Caki2 (cell line): ENCODE measurements around the gene TOP3B. TPM values are rescaled to one million over a fixed set of nuclear protein-coding genes. Genes with fewer than 3 reads are reported as not detected.

ENCODE experiments used
- DNase-seq: peaks from one replicate; pipeline ENCODE4 v3.0.0-alpha.2; 2015; ENCODE audit warnings: low read depth
- in situ Hi-C: cut with HindIII; loops from 2 replicates; pipeline ENCODE4 v1.10.0; 2016; ENCODE audit warnings: low sequenced_read_pairs, low pct_unique_long_range_greater_than_20kb, mixed read lengths
- total RNA-seq: library from RNA; depleted of rRNA; stranded (reverse); fragments of >200 nt; shearing (Covaris generic); gene quantifications from 2 replicates; pipeline ENCODE4 v1.2.3, GENCODE V29; 2014; ENCODE audit warnings: low replicate concordance

The TOP3B gene
- total RNA-seq, 1 experiment from 2014 or later: 24.5 TPM

DNA sequence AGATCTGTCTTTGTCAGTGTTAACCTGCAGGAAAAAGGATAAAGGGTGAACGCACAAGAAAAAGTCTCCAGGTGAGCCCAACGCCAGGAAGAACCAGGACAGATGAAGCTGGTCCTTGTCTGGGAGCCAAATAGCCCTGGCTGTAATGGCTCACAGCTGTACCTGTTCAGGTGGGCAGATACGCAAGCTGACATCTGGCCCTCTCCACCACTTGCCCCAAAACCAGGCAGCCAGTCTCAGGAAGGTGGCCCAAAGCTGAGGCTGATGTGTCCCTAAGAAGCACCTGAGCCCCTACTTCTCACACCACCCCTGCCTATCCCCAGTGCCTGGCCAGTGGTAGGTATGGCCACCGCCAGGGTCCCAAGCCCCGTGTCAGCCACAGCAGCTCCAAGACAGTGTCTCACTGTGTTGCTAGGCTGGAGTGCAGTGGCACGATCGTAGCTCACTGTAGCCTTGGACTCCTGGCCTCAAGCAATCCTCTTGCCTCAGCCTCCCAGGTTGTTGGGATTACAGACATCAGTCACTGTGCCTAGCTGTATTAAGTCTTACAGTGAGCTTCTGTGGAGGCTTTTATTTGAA is 14.8 kb downstream of the TOP3B start:
- in situ Hi-C loops: no loop called here

DNA sequence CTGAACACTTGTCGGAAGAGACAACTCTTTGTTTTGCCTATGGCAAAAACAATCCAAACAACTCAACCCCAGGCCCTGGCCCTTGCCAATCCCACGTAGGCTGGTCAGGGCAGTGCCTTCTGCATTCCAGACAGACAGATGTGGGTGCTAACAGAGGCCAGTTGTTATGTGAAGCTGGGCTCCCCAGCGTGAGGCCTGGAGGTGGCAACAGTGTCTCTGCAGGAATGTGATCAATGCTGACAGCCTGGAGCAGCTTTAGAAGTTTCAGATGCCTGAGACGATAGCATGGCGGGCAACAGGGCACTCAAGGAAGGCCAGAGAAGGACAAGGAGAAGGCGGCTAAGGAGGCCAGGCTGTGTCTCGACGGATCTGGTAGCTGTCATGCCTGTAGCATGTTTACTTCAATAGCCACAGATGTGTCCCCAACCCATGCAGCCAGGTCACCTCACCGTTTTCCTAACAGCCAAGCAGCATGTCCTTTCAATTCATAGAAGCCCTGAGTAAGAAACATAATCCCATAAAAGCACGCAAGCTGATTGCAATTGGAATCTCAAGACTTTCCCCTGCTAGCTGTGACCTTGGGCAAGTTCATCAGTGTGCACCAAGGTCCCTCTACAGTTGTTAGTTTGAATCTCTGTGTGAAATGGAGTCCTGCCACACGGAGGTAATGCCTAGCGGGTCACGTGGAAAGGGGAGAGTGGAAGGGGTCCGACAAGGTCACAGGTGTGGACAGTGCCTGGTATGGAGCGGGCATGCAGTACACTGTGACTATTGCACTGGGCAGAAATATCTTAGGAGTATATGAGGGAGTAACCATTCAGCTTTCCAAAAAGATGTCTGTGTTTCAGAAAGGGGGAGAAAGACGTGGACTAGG is 15.7 kb downstream of the TOP3B start:
- DNase-seq: no peak

More for the DNA sequence above, 14.8 kb downstream of the TOP3B start:
- DNase-seq: no peak

DNA sequence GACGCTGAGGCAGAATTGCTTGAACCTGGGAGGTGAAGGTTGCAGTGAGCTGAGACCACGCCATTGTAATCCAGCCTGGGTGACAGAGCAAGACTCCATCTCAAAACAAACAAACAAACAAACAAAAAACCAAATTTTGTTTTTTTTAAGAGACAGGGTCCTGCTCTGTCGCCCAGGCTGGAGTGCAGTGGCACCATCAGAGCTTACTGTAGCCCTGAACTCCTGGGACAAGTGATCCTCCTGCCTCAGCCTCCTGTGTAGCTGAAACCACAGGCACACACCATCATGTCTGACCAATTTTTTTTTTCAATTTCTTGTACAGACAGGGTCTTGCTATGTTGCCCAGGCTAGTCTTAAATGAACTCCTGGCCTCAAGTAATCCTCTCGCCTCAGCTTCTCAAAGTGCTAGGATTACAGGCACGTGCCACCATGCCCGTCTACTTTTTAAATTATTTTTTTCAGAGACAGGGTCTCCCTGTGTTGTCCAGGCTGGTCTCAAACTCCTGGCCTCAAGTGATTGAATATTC is 16.8 kb downstream of the TOP3B start:
- no peak for DNase-seq
- in situ Hi-C loops: no loop called here

More for the DNA sequence above, 15.7 kb downstream of the TOP3B start:
- in situ Hi-C loops: no loop called here

DNA sequence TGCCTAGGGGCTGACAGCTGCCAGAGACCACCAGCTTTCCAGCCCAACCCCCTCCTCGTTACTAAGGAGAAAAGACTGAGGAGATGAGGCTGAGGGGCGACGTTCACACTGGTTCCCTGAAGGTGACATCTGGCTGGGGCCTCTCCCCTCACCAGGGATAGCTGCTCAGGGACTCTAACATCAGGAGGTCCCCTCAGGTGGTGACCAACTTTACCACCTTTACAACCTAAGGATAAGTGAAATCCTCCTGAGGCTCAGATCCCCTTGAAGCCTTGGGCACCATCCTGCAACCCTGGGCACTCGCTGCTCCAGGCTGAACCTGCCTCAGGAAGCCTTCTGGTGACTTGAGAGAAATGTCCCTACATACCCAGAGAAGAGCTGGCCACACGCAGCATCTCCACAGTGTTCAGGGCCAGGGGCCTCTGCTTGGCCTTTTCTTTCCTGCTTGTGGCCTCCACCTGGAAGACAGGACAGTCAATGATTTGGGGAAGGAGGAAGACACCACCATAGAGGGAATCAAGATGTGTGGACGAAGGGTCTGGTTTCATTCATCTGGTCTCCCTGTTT is 17.6 kb downstream of the TOP3B start:
- in situ Hi-C loops: no loop called here
- no peak for DNase-seq

DNA sequence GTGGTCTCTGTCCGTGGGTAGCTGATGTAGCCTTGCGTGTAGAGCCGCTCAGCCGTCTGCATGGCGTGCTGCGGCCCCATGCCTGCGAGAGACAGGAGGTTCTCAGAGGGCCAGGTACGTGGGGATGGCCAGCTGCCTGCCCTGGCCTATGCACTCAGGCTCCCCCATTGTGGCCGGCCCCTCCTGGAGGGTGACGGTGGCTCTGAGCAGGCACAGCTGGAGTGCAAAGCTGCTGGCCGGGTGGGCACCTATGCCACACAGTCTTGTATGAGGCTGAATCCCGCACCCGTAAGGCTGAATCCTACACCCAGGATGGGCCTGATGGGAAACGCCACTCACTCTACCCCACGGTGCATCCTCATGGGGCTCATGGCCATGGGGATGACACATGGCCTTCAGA is 18.4 kb downstream of the TOP3B start:
- in situ Hi-C loops: no loop called here

DNA sequence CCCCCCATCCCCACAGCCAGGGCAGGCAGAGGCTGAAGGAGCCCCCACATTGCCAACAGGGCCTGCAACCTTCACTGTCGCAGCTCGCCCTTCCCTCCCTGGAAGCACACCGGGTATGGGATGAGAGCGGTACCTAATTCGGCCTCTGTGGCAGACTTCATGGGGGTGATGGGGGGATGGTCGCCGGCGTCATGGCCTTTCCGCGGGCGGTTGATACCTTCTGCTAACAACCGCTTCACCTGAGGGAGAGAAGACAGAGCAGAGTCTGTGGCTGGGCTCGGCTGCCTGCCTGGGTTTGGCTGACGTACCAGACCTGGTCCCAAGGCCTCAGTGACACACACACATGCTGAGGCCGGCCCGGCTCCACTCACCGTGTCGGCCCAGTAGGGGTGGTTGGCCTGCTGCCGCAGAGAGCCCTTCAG is 18.8 kb downstream of the TOP3B start:
- in situ Hi-C loops: no loop called here
- DNase-seq: no peak

More for the DNA sequence above, 18.4 kb downstream of the TOP3B start:
- no peak for DNase-seq

DNA sequence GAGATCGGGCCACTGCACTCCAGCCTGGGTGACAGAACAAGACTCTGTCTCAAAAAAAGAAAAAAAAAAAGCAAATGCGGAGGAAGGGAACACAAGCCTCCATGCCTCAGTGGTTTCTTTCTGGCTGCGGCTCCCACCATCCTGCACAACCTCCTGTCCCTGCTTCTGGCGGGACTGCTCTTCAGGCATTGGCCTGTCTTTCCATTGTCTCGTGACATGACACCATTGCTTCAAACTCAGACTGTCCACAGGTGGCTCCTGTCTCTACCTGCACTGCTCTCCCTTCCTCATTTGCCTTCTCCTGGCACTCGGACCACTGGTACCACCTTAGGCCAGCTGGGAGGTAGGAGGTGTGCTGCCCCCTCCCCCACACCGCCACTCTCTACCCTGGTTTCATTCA is 19.3 kb downstream of the TOP3B start:
- in situ Hi-C loops: no loop called here
- no peak for DNase-seq

DNA sequence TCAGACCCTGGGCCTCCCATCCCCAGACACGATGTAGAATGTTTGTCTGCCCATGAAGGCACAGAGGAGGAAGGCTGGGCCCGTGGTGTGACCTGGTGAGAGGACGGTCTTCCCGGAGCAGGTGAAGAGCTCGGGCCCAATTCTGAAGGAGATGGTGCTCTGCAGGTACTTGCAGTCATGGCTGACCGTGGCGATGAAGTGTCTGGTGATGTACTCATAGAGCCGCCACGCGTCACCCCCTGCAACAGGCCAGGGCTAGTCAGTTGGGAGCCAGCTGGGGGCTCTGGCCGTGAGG is 20.0 kb downstream of the TOP3B start:
- DNase-seq: no peak
- in situ Hi-C loops: no loop called here

DNA sequence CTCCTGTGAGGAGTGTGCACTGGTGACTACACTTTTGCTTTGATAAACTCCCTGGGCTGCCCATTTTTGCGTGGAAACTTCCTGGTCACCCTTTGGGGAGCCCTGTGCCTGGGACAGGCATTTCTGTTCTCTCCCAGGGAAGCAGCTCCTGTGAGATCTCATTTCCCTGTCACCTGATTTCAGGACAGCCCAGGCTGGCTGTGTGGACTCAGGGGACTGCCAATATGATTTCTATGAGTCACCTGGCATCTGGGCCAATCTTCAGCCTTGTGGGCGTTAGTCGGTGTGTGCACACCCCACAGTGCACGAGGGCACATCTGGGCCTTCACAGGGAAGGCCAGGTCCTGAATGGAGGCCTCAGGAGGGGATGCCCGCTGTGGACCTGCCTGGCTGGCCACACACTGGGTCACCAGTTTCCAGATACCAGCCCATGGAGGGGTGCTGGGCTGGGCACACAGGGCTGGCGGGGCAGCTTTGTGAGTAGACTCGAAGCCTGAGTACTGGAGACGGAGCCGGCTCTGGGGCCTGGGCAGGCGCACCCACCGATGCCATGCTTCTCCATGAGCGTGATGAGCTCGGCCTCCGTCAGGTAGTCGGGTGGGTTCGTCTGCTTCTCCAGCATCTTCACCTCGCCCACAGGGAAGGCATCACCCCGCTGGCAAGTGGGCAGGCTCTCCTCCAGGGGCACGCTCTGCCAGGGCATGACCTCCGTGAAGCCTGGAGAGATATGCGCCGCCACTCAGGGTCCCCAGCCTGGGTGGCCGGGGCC is 20.5 kb downstream of the TOP3B start:
- DNase-seq: peak; percentile 80
- in situ Hi-C loops: no loop called here

DNA sequence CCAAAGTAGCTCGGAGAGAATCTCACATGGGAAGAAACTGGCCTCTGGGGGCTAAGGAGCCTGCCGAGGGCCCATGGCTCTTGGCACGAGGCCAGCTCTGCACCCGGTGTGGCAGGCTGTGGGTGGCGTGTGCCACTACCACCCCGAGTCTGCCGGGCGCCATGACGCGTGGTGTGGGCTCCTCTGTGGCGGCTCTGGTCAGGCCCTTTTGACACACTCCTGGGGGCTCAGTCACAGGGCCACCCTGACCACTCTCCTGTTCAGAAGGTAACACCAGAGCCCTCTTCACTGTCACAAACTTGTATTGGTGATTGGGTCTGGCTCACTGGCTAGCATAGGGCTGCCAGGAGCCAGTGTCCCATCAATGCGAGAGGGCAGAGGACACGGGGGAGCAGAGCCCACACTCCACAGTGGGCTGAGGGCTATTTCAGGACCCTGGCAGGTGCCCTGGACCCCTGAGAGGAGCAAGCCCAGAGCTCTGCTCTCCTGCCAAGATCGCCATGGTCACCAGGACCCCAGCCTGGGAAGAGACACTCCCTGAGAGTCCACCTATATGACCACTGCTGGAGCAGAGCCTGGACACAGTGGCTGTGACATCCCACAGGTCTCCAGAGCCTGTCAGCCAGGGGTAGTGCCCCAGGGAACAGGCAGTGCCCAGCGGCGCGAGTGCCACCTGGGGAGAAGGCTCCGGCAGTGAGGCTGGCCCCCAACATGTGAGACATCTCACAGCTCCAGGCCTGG is 21.3 kb downstream of the TOP3B start:
- in situ Hi-C loops: no loop called here
- DNase-seq: no peak

DNA sequence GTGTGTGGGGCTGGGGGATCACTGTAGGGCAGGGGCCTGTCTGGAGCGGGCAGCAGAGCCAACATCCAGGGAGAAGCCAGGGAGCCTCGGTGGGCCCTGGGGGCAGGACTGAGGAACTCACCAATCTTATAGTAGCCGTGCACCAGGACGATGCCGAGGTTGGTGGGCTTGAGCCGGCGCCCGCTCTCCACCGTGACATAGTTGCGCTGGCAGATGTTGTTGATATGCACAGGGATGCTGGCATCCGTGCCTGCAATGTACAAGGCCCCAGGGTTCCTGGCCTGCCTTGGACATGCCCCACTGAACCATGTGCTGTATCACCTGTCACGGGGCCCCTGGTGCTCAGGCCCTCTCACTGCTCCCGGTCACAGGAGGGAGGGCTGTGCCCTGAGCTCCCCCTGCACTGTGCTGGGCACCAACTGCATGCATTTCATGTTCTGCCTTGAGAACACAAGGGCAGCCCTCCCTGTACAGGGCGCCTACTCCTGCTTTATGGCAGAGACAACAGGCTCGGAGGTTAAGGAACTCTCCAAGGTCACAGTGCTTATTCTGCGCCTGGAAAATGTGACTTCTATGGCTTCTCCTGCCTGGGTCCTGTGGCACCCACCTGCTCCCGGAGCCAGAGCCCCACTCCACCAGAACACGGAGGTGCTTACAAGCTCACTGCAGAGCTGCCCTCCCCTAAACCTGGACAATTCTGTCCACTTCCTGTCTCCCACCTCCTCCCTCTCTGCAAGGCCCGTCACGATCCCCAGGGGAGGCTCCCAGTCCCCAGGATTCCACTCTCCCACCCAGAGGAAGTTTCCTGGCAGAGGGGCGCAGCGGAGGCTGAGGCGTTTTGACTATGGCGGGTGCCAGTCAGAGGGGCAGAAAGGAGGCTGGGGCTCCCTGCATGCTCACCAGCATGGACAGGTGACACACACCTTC is 22.1 kb downstream of the TOP3B start:
- in situ Hi-C loops: no loop called here

DNA sequence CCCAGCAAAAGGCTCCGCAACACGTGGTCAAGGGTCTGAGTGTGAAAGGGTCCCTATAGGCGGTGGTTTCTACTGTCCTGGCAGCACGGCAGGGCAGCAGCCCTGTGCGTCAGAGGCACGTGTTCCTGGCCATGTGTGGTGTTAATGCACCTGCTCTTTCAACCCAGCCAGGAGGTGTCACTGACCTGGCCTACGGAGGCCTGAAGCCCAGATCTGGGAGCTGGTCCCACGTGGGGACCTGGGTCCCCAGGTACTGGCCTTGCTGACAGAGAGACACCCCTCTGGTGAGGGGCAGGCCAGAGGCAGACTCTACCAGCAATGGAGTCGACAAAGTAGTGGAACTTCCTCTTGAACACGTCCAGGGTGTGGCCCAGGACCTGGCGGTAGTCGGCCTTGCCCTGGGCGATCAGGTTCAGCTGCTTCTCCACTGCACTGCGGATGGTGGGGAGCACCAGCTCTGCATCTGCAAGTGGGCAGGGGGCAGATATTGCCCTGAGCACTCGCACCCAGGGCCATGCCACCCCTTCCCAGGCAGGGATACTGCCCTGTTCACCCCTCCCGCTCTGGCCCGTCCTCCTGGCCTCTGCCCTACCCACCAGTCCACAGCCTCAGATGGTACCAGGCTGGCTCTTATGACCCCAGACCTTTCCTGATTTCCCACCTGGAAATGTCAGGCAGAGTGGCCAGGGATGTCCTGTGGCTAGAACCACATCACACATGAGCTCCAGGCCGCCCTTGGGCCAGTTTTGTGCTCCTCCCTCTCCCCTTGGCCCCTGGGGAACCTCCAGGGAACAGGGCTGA is 23.1 kb downstream of the TOP3B start:
- in situ Hi-C loops: no loop called here
- DNase-seq: no peak

More for the DNA sequence above, 22.1 kb downstream of the TOP3B start:
- DNase-seq: no peak

DNA sequence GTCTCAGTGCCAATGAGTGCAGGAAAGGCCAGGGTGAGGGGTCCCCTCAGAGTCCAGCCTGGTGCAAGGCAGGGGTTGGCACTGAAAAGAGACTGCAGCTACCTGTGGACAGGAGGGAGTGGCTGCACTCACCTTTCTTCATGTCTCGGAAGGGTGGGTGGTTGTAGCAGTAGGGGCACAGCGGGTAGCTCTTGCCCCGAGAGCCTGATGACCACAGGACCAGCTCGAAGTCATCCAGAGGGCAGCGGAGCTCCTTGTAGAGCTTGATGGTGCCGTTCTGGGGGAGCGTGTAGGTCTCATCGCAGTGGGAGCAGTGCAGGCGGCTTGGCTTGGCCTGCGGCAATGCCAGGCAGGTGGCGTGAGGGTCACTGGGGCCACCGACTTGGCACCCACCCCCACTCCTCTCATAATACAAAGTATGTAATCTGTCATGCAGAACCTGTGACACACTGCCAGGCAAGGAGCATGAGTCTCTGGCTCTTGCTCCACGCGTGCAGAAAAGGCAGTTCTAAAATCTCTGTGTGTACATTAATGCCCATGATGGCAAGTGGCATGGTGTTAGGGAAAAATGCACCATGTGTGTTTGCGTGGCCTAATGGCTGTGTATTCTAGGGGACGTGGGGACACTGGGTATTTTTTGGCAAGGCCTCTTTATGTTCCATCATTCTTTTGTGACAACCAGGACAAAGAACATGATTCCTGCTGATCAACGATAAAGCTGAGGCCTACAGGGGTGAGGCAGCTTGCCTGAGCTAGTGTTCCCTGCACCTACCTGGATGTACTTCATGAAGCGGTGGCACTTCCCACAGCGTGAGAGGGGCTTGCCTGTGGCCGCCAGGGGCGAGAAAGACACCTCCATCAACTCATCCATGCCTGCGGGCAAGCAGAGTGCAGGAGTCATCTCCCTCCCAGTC is 24.0 kb downstream of the TOP3B start:
- no peak for DNase-seq
- in situ Hi-C loops: no loop called here

DNA sequence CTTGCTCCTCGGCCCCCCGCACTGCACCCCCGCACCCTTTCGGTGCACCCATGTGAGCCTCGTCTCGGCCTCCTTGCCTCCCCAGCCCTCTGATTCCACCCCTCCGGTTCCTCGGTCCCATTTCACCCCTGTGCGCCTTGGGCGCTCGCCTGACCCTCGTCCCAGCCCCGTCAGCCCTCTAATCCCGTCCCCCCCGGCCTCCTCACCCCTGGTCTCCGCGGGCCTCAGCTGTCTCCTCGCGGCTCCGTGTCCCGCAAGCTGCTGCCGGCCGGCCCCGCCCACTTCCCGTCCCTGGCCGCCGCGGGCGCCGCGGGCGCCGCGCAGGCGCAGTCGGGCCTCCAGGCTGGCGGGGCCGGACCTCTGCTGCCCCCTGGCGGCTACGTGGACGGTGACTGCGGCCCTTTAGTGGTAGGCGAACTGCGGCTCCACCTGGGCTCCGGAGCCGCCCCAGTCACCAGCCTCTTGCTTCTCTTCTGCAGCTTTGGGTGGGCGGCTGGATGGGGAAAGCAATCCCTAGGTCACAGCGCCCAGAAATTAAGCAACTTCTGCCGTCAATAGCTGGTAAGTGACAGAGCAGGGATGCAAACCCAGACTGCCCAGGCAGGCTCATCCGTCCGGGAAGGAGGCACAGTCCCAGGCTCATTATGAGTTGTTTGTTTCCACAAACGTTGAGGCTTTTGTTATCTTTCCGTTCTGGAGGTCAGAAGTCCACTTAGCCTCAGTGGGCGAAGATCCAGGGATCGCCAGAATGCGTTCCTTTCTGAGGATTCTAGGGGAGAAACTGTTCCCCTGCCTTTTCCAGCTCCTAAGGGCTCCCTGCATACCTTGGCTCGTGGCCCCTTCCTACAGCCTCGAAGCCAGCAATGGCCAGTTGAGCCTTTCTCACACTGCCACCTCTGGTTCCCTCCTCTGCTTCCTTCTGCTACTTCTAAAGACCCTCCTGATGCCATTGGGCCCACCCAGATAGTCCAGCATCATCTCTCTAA is 29.7 kb downstream of the TOP3B start, which contains the start of gene PPM1F:
PPM1F (minus strand) TSS at position 263 of the 986 bp plus-strand sequence. CDS start 6,800 bp downstream, outside the sequence.
- in situ Hi-C loops: no loop called here
- peak; percentile 76 for DNase-seq
